ENCODE results near the gene COL20A1.

GRCh38 chr20:63350597-63351325, 57.8 kb downstream of the COL20A1 start:
- TF ChIP-seq CTCF (IDR thresholded peaks at IDR 0.05) (no peak), POLR2A (IDR thresholded peaks at IDR 0.05) (no peak)
